Measurements from ENCODE around the gene STIMATE.

- TF ChIP-seq CTCF (IDR thresholded peaks at IDR 0.05) (no peak), POLR2A (IDR thresholded peaks at IDR 0.05) (no peak)
These were observed 40.2 kb downstream of the STIMATE start for GRCh38 chr3:52857133-52857532.
